IMR-90 (cell line): ENCODE results near the gene TOR2A. TPM values are rescaled to one million over a fixed set of nuclear protein-coding genes. Genes with fewer than 3 reads are reported as not detected.

Experiments
- ATAC-seq: fragments of 200-7000 bp; cut with Tn5 transposase; 2 replicates; pipeline ENCODE4 v1.9.1; 2020; ENCODE audit warnings: low read depth, mild to moderate bottlenecking, moderate library complexity
- BruUV-seq: library from RNA; stranded (reverse); fragments of 400-500 nt; replicated peaks from 2 replicates; lab custom pipeline; 2021; lab: Mats Ljungman, UMichigan
- CTCF ChIA-PET: fragments of 300-600 bp; formaldehyde crosslinking; extraction: SDS; loops from one replicate; lab custom pipeline; 2021; ENCODE audit warnings: antibody characterized with exemption; lab: Yijun Ruan, JAX
- POLR2A ChIA-PET: fragments of 300-600 bp; sonication (Branson Sonifier 250); formaldehyde crosslinking; loops from one replicate; lab custom pipeline; 2022; ENCODE audit warnings: antibody characterized with exemption; ENCODE audit not compliant: unreplicated experiment; lab: Charles Lee
- DNase-seq: peaks from one replicate; pipeline ENCODE4 v3.0.0; 2013
- H2AFZ ChIP-seq: replicated peaks from 2 replicates; pipeline ENCODE3; 2013; ENCODE audit warnings: low read length, mild to moderate bottlenecking; ENCODE audit not compliant: poor library complexity
- H2AK5ac ChIP-seq: 2 replicates; pipeline ENCODE4 v1.6.1; 2013; ENCODE audit warnings: low read depth, low read length, inconsistent platforms
- H2AK9ac ChIP-seq: replicated peaks from 2 replicates; pipeline ENCODE3; 2013; ENCODE audit warnings: mild to moderate bottlenecking, low read depth, low read length, moderate library complexity; ENCODE audit not compliant: poor library complexity
- H2BK120ac ChIP-seq: 2 replicates; pipeline ENCODE4 v1.6.1; 2013; ENCODE audit warnings: low read depth, low read length, inconsistent platforms
- H2BK15ac ChIP-seq: 3 replicates; pipeline ENCODE4 v1.6.1; 2013; ENCODE audit warnings: low read depth, low read length, inconsistent platforms
- H2BK20ac ChIP-seq: 2 replicates; pipeline ENCODE4 v1.6.1; 2013; ENCODE audit warnings: low read depth, mild to moderate bottlenecking, inconsistent platforms, low read length, moderate library complexity
- H2BK5ac ChIP-seq: 2 replicates; pipeline ENCODE4 v1.6.1; 2013; ENCODE audit warnings: mild to moderate bottlenecking, low read depth, low read length, inconsistent platforms; ENCODE audit not compliant: poor library complexity, severe bottlenecking
- H3K14ac ChIP-seq: replicated peaks from 2 replicates; pipeline ENCODE4 v1.6.1; 2013; ENCODE audit warnings: low read depth, low read length, inconsistent platforms
- H3K18ac ChIP-seq: 2 replicates; pipeline ENCODE4 v1.6.1; 2013; ENCODE audit warnings: low read depth, low read length, control low read depth
- H3K23ac ChIP-seq: 2 replicates; pipeline ENCODE4 v1.6.1; 2013; ENCODE audit warnings: low read depth, low read length, inconsistent platforms
- H3K27ac ChIP-seq: 2 replicates; pipeline ENCODE4 v1.5.1; 2013; ENCODE audit warnings: mild to moderate bottlenecking, control low read depth, low read length; ENCODE audit not compliant: insufficient read depth
- H3K27me3 ChIP-seq: 2 replicates; pipeline ENCODE4 v1.6.1; 2013; ENCODE audit warnings: low read length; ENCODE audit not compliant: control insufficient read depth, insufficient read depth
- H3K36me3 ChIP-seq: 2 replicates; pipeline ENCODE4 v1.6.1; 2013; ENCODE audit warnings: low read length, mixed read lengths; ENCODE audit not compliant: control insufficient read depth, insufficient read depth
- H3K4ac ChIP-seq: 2 replicates; pipeline ENCODE4 v1.6.1; 2013; ENCODE audit warnings: low read depth, low read length, inconsistent platforms
- H3K4me1 ChIP-seq: 2 replicates; pipeline ENCODE4 v1.6.1; 2013; ENCODE audit warnings: low read length, mixed read lengths; ENCODE audit not compliant: control insufficient read depth, insufficient read depth
- H3K4me2 ChIP-seq: 2 replicates; pipeline ENCODE4 v1.6.1; 2013; ENCODE audit warnings: low read depth, mild to moderate bottlenecking, control low read depth, low read length, moderate library complexity
- H3K4me3 ChIP-seq: 2 replicates; pipeline ENCODE4 v1.5.1; 2013; ENCODE audit warnings: low read depth, mild to moderate bottlenecking, control low read depth, low read length, moderate library complexity; ENCODE audit not compliant: insufficient read depth
- H3K56ac ChIP-seq: 2 replicates; pipeline ENCODE4 v1.6.1; 2013; ENCODE audit warnings: low read length, inconsistent platforms; ENCODE audit not compliant: insufficient read depth; ENCODE audit errors: extremely low read depth
- H3K79me1 ChIP-seq, 2 experiments: 2 replicates each; pipeline ENCODE4 v1.6.1; 2013; ENCODE audit warnings: low read length in 2 of 2, inconsistent platforms in 1 of 2, low read depth in 1 of 2
- H3K9ac ChIP-seq: 2 replicates; pipeline ENCODE4 v1.6.1; 2013; ENCODE audit warnings: low read depth, low read length, control low read depth
- H3K9me1 ChIP-seq: 2 replicates; pipeline ENCODE4 v1.6.1; 2013; ENCODE audit warnings: low read length, inconsistent platforms; ENCODE audit not compliant: insufficient read depth
- H3K9me3 ChIP-seq: 2 replicates; pipeline ENCODE4 v1.6.1; 2013; ENCODE audit warnings: low read length; ENCODE audit not compliant: control insufficient read depth, insufficient read depth
- H4K20me1 ChIP-seq: 2 replicates; pipeline ENCODE4 v1.6.1; 2013; ENCODE audit warnings: low read length, inconsistent platforms; ENCODE audit not compliant: insufficient read depth
- H4K5ac ChIP-seq: 2 replicates; pipeline ENCODE4 v1.6.1; 2013; ENCODE audit warnings: mild to moderate bottlenecking, low read depth, low read length, control low read depth
- H4K8ac ChIP-seq, 2 experiments: 2 replicates each; pipeline ENCODE4 v1.6.1; 2013; ENCODE audit warnings: low read depth in 2 of 2, low read length in 2 of 2, control low read depth in 1 of 2, inconsistent platforms in 1 of 2
- H4K91ac ChIP-seq: 2 replicates; pipeline ENCODE4 v1.6.1; 2013; ENCODE audit warnings: low read depth, low read length, inconsistent platforms; ENCODE audit not compliant: insufficient read depth
- BHLHE40 ChIP-seq: fragments of 150-350 bp; IDR thresholded peaks from 2 replicates; pipeline ENCODE4 v1.6.1; 2016; ENCODE audit warnings: mild to moderate bottlenecking, low read depth, low read length
- CHD1 ChIP-seq: IDR thresholded peaks from 2 replicates; pipeline ENCODE4 v1.6.1; 2012; ENCODE audit warnings: low read depth, low read length, improper control_type of control experiment
- FOS ChIP-seq: fragments of 150-350 bp; IDR thresholded peaks from 2 replicates; pipeline ENCODE4 v1.6.1; 2016; ENCODE audit warnings: low read depth, low read length
- MAFK ChIP-seq: IDR thresholded peaks from 2 replicates; pipeline ENCODE4 v1.6.1; 2012; ENCODE audit warnings: low read depth, low read length, improper control_type of control experiment
- MAZ ChIP-seq: IDR thresholded peaks from 2 replicates; pipeline ENCODE4 v1.6.1; 2012; ENCODE audit warnings: low read depth, mild to moderate bottlenecking, low read length, improper control_type of control experiment, moderate library complexity, borderline replicate concordance
- MXI1 ChIP-seq: IDR thresholded peaks from 2 replicates; pipeline ENCODE4 v1.6.1; 2012; ENCODE audit warnings: low read depth, mild to moderate bottlenecking, low read length, moderate library complexity, borderline replicate concordance
- NFE2L2 ChIP-seq: fragments of 150-350 bp; IDR thresholded peaks from 2 replicates; pipeline ENCODE4 v1.6.1; 2016; ENCODE audit warnings: low read depth, mild to moderate bottlenecking, low read length
- POLR2A ChIP-seq: IDR thresholded peaks from 2 replicates; pipeline ENCODE4 v1.6.1; 2012; ENCODE audit warnings: mild to moderate bottlenecking, low read depth, low read length
- RAD21 ChIP-seq: IDR thresholded peaks from 2 replicates; pipeline ENCODE4 v1.6.1; 2012; ENCODE audit warnings: low read length, improper control_type of control experiment
- RCOR1 ChIP-seq: IDR thresholded peaks from 2 replicates; pipeline ENCODE4 v1.6.1; 2012; ENCODE audit warnings: mild to moderate bottlenecking, low read length, improper control_type of control experiment; ENCODE audit not compliant: insufficient replicate concordance
- RFX5 ChIP-seq: IDR thresholded peaks from 2 replicates; pipeline ENCODE4 v1.8.0; 2012; ENCODE audit warnings: low read depth, mild to moderate bottlenecking, low read length, moderate library complexity
- SMC3 ChIP-seq: fragments of 150-350 bp; IDR thresholded peaks from 2 replicates; pipeline ENCODE4 v1.6.1; 2016; ENCODE audit warnings: low read depth, mild to moderate bottlenecking, antibody characterized with exemption, low read length, moderate library complexity
- WGBS, 2 experiments: methylation state at CpG; one replicate each; pipeline versions ENCODE4 v1.1.5 to v1.1.7; 2013; ENCODE audit warnings: missing lambda C conversion rate in 2 of 2; ENCODE audit not compliant: insufficient read length in 1 of 2; ENCODE audit errors: extremely low coverage in 2 of 2; 5-methylcytosine and 5-hydroxymethylcytosine counted together
- dilution Hi-C: fragments of 300-500 bp; cut with HindIII; formaldehyde crosslinking; loops from one replicate; pipeline ENCODE4 v1.14.3; 2018; ENCODE audit warnings: low sequenced_read_pairs; ENCODE audit not compliant: unreplicated experiment
- in situ Hi-C: fragments of 300-500 bp; cut with MboI; formaldehyde crosslinking; loops from 3 replicates; pipeline ENCODE4 v1.14.3; 2019; ENCODE audit warnings: low sequenced_read_pairs, inconsistent platforms, mixed read lengths
- intact Hi-C: fragments of 100-400 bp; cut with micrococcal nuclease; formaldehyde crosslinking; loops from 2 replicates; pipeline ENCODE4 v1.10.0; 2022
- polyA plus RNA-seq, 3 experiments: library from polyadenylated mRNA; depleted of rRNA; stranded (reverse); fragments of >200 nt; gene quantifications; 2 replicates each; pipeline ENCODE4 v1.2.3, GENCODE V29; 2012; ENCODE audit warnings: low replicate concordance in 1 of 3
- total RNA-seq: library from RNA; depleted of rRNA; stranded (reverse); fragments of >200 nt; gene quantifications from 2 replicates; pipeline ENCODE4 v1.2.3, GENCODE V29; 2012
- TF ChIP-seq, protein P1 (sequence below): fragments of 150-350 bp; IDR thresholded peaks from 2 replicates; pipeline ENCODE4 v1.6.1; 2016; ENCODE audit warnings: low read depth, mild to moderate bottlenecking, low read length, moderate library complexity, borderline replicate concordance
- TF ChIP-seq, protein P2 (sequence below): conservative IDR thresholded peaks from 2 replicates; pipeline ENCODE4 v1.5.1; 2012; ENCODE audit warnings: mild to moderate bottlenecking, low read depth, low read length, improper control_type of control experiment
- TF ChIP-seq, protein P3 (sequence below): fragments of 150-350 bp; IDR thresholded peaks from 2 replicates; pipeline ENCODE4 v1.6.1; 2017; ENCODE audit warnings: mild to moderate bottlenecking, antibody characterized with exemption, low read length, low read depth

TOR2A gene
- total and polyA plus RNA-seq, 2 of the 4 experiments (the other 2 are of a cell fraction) = 0.90 to 12.5 TPM

DNA sequence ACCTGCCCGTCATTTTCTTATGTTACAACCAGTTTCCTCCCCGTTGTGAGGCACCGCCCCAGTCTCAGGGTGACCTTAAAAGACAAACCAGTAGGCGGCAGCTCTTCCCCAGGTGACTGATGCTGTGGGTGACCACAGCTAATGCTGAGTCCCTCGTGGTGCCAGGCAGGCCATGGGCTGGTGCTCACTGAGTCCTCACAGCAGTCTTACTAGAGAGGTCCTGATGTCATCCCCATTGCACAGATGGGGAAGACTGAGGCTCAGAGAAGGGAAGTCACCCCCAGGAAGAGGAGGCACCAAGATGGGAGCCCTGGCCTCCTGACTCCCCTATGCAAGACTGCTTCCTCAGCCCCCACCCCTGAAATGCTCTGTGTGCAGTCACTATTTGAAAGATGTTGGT, 27.3 kb downstream of the TOR2A start:
- Histone ChIP-seq H2AK5ac (no peak overlapping the region; the same call in 1 of the 2 replicates), H3K4me2 (no peak overlapping the region), H3K27ac (no peak overlapping the region), H2BK5ac (no peak overlapping the region), H3K36me3 (no peaks in the 10 kb centered on the region), H2BK15ac (no peak overlapping the region), H2AFZ (no peak overlapping the region), H3K23ac (no peak overlapping the region), H3K9ac (no peak overlapping the region), H4K8ac (no peak overlapping the region), H4K91ac (no peak overlapping the region), H4K20me1 (peaks cover 3% of the 10 kb centered on the region; the same call in 1 of the 2 replicates), H4K5ac (no peak overlapping the region), H3K27me3 (no peaks in the 10 kb centered on the region; the same call in 1 of the 2 replicates), H3K9me1 (no peaks in the 10 kb centered on the region), H3K79me1 (0 out of 4 replicates have a peak, but pooled peaks cover 0 to 3% of the 10 kb centered on the region in 2 experiments), H3K9me3 (no peaks in the 10 kb centered on the region), H3K4me1 (no peaks in the 10 kb centered on the region), H2BK120ac (no peak overlapping the region), H3K4ac (no peak overlapping the region), H3K18ac (no peak overlapping the region), H2AK9ac (no peak overlapping the region), H2BK20ac (no peak overlapping the region), H3K14ac (no peak overlapping the region), H3K4me3 (no peak overlapping the region), H3K56ac (no peak overlapping the region)
- ATAC-seq = no peak
- 56% methylated on average over 4 of the region's 5 CpGs; no CpG with 5 or more reads in 1 of the 2 experiments for WGBS, 2 experiments
- CTCF ChIA-PET = no interaction called here
- no TSS peak for BruUV-seq
- intact Hi-C loops = no loop called here
- in situ Hi-C loops = no loop called here
- DNase-seq = no peak
- POLR2A ChIA-PET = no interaction called here
- TF ChIP-seq NFE2L2 (no peak), MAFK (no peak), MXI1 (no peak), SMC3 (no peak), BHLHE40 (no peak), FOS (no peak), MAZ (no peak), RAD21 (no peak), CHD1 (no peak), RCOR1 (no peak), RFX5 (no peak), POLR2A (no peak)
- TF ChIP-seq, protein P1, sequence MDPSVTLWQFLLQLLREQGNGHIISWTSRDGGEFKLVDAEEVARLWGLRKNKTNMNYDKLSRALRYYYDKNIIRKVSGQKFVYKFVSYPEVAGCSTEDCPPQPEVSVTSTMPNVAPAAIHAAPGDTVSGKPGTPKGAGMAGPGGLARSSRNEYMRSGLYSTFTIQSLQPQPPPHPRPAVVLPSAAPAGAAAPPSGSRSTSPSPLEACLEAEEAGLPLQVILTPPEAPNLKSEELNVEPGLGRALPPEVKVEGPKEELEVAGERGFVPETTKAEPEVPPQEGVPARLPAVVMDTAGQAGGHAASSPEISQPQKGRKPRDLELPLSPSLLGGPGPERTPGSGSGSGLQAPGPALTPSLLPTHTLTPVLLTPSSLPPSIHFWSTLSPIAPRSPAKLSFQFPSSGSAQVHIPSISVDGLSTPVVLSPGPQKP = no peak
- TF ChIP-seq, protein P2, sequence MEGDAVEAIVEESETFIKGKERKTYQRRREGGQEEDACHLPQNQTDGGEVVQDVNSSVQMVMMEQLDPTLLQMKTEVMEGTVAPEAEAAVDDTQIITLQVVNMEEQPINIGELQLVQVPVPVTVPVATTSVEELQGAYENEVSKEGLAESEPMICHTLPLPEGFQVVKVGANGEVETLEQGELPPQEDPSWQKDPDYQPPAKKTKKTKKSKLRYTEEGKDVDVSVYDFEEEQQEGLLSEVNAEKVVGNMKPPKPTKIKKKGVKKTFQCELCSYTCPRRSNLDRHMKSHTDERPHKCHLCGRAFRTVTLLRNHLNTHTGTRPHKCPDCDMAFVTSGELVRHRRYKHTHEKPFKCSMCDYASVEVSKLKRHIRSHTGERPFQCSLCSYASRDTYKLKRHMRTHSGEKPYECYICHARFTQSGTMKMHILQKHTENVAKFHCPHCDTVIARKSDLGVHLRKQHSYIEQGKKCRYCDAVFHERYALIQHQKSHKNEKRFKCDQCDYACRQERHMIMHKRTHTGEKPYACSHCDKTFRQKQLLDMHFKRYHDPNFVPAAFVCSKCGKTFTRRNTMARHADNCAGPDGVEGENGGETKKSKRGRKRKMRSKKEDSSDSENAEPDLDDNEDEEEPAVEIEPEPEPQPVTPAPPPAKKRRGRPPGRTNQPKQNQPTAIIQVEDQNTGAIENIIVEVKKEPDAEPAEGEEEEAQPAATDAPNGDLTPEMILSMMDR = no peak
- TF ChIP-seq, protein P3, sequence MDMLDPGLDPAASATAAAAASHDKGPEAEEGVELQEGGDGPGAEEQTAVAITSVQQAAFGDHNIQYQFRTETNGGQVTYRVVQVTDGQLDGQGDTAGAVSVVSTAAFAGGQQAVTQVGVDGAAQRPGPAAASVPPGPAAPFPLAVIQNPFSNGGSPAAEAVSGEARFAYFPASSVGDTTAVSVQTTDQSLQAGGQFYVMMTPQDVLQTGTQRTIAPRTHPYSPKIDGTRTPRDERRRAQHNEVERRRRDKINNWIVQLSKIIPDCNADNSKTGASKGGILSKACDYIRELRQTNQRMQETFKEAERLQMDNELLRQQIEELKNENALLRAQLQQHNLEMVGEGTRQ = no peak
- dilution Hi-C loops = no loop called here
